CD4-positive, alpha-beta T cell (primary cell): Measurements from ENCODE around the gene SH2D1A. TPM values are rescaled to one million over a fixed set of nuclear protein-coding genes. Genes with fewer than 3 reads are reported as not detected.
"Not testable (repeated sequence)": the region's sequence is repeated elsewhere in the genome, so short reads cannot be mapped to it uniquely, and the experiment has no call there.

ENCODE experiments used
- ATAC-seq: fragments of 200-7000 bp; cut with Tn5 transposase; one replicate; pipeline ENCODE4 v1.10.0; 2022; ENCODE audit warnings: mild to moderate bottlenecking; ENCODE audit not compliant: poor library complexity
- CTCF ChIA-PET: fragments of 350-600 bp; sonication (Branson Sonifier 250); formaldehyde crosslinking; loops from one replicate; lab custom pipeline; 2021; ENCODE audit warnings: antibody characterized with exemption, inconsistent platforms; lab: Charles Lee
- POLR2A ChIA-PET: fragments of 350-600 bp; sonication (Branson Sonifier 250); formaldehyde crosslinking; loops from one replicate; lab custom pipeline; 2021; ENCODE audit warnings: antibody characterized with exemption, inconsistent platforms; lab: Charles Lee
- DNase-seq, 14 experiments: peaks; one replicate each; pipeline ENCODE4 v3.0.0-alpha.2; 2013 to 2020; ENCODE audit warnings: mixed read lengths in 2 of 14
- H3K27ac ChIP-seq, 2 donors: one replicate each; pipeline versions ENCODE4 v1.5.1 to v1.7.0; 2013; ENCODE audit warnings: low read length in 2 of 2, low read depth in 1 of 2, mild to moderate bottlenecking in 1 of 2
- H3K27me3 ChIP-seq, 2 experiments: 1 replicate in 1 of 2; 2 replicates in 1 of 2; pipeline versions ENCODE4 v1.6.1 to v1.7.0; 2013; ENCODE audit warnings: low read length in 2 of 2, control low read depth in 1 of 2, mild to moderate bottlenecking in 1 of 2, moderate library complexity in 1 of 2; ENCODE audit not compliant: insufficient read depth in 2 of 2, control insufficient read depth in 1 of 2
- H3K36me3 ChIP-seq: one replicate; pipeline ENCODE4 v1.6.1; 2013; ENCODE audit warnings: low read length, control low read depth; ENCODE audit not compliant: insufficient read depth
- H3K4me1 ChIP-seq: one replicate; pipeline ENCODE4 v1.6.1; 2013; ENCODE audit warnings: low read length, control low read depth; ENCODE audit not compliant: insufficient read depth
- H3K4me3 ChIP-seq: one replicate; pipeline ENCODE4 v1.5.1; 2013; ENCODE audit warnings: mild to moderate bottlenecking, low read length, moderate library complexity
- H3K9me3 ChIP-seq, 2 experiments: 1 replicate in 1 of 2; 2 replicates in 1 of 2; pipeline versions ENCODE4 v1.6.1 to v1.7.0; 2013; ENCODE audit warnings: low read length in 2 of 2, mild to moderate bottlenecking in 2 of 2, control low read depth in 1 of 2, moderate library complexity in 1 of 2; ENCODE audit not compliant: control insufficient read depth in 1 of 2, insufficient read depth in 1 of 2
- H3K27ac Mint-ChIP-seq: one replicate; pipeline ENCODE4 v1.8.0; 2020; ENCODE audit warnings: mixed read lengths
- H3K27me3 Mint-ChIP-seq: one replicate; pipeline ENCODE4 v1.8.0; 2021; ENCODE audit warnings: mixed read lengths
- H3K36me3 Mint-ChIP-seq: one replicate; pipeline ENCODE4 v1.8.0; 2021; ENCODE audit warnings: low read depth, mixed read lengths
- H3K4me1 Mint-ChIP-seq: one replicate; pipeline ENCODE4 v1.8.0; 2021; ENCODE audit warnings: low read depth, mixed read lengths
- H3K4me3 Mint-ChIP-seq: one replicate; pipeline ENCODE4 v1.8.0; 2020; ENCODE audit warnings: mild to moderate bottlenecking, mixed read lengths
- H3K9me3 Mint-ChIP-seq: one replicate; pipeline ENCODE4 v1.8.0; 2020; ENCODE audit warnings: mixed read lengths
- intact Hi-C, 2 experiments: fragments of 100-400 bp; cut with DNase I in 1 of 2; cut with micrococcal nuclease in 1 of 2; formaldehyde crosslinking; loops; one replicate each; pipeline versions ENCODE4 v1.15.1 to v1.9.0; 2023 to 2025; cut with DNase I, micrococcal nuclease
- total RNA-seq, 174 experiments: library from RNA in 2 of 174; stranded (reverse) in 2 of 174; gene quantifications; one replicate each; pipeline ENCODE4 v1.2.3 and lab custom pipeline; 2021 to 2026
- TF ChIP-seq, protein P1 (sequence below): fragments of 200-600 bp; IDR thresholded peaks from one replicate; pipeline ENCODE4 v1.8.0; 2022; ENCODE audit warnings: antibody characterized with exemption, mild to moderate bottlenecking

The SH2D1A gene
- total RNA-seq, 2 experiments from 2014 or later: 39.6 to 41.5 TPM

DNA sequence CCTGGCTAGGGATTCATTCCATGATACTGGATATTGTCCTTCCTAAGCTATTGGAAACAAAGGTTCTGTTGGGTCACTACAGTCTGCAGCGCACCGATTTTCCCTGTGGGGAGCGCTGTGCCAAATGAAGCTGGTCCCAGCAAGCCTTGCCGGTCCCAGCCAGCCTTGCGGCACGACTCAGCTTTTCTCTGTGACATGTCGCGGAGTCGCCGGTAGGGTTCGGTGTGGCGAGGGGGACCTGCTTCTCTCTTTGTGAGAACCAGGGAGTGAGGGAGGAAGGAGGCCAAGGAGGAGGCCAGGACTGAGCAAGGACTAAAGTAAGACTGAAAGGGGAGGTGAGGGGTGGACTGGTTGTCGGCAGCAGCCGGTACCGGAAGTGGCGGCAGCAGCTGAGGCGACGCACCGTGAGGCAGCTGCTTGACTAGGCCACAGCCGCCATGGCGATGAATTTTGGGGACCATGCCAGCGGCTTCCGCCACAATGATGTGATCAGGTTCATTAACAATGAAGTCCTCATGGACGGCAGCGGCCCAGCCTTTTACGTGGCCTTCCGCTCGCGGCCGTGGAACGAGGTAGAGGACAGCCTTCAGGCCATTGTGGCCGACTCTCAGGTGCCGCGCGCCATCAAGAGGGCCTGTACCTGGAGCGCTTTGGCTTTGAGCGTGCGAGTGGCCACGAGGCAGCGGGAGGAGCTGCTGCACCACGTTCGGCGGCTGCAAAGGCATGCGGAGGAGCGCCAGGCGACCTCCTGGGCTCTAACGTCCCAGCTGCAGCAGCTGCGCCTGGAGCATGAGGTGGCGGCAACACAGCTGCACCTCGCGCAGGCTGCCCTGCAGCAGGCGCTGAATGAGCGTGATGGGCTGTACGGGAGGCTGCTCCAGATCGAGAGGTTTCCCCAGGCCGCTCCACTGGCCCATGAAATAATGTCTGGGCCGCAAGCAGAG, 13.6 kb upstream of the SH2D1A start, which contains the start of gene TEX13D:
TSS of gene TEX13D (plus strand) at position 180 of the 944 bp plus-strand sequence. CDS start at position 438, 258 bp downstream.
- intact Hi-C loops: no loop called here
- Mint-ChIP-seq H3K9me3 (no peaks in the 10 kb centered on the region), H3K27ac (no peak within 1 kb of the TSS), H3K27me3 (no peaks in the 10 kb centered on the region), H3K4me3 (no peak within 1 kb of the TSS), H3K36me3 (no peaks in the 10 kb centered on the region), H3K4me1 (peaks cover 18% of the 10 kb centered on the region)
- Histone ChIP-seq H3K4me1 (no peaks in the 10 kb centered on the region), H3K4me3 (no peak within 1 kb of the TSS), H3K27me3 (no peaks in the 10 kb centered on the region), H3K36me3 (no peaks in the 10 kb centered on the region), H3K27ac (no peak within 1 kb of the TSS), H3K9me3 (peaks cover 0 to 7% of the 10 kb centered on the region in 2 experiments)
- ChIA-PET CTCF (no interaction called here), POLR2A (interaction anchor here (0.6 kb wide), 1 partner anchor 19 kb away, joined by 4 read pairs; no protein-coding TSS in a partner anchor)
- DNase-seq (no peak), ATAC-seq (no peak)
- TF ChIP-seq, protein P1, sequence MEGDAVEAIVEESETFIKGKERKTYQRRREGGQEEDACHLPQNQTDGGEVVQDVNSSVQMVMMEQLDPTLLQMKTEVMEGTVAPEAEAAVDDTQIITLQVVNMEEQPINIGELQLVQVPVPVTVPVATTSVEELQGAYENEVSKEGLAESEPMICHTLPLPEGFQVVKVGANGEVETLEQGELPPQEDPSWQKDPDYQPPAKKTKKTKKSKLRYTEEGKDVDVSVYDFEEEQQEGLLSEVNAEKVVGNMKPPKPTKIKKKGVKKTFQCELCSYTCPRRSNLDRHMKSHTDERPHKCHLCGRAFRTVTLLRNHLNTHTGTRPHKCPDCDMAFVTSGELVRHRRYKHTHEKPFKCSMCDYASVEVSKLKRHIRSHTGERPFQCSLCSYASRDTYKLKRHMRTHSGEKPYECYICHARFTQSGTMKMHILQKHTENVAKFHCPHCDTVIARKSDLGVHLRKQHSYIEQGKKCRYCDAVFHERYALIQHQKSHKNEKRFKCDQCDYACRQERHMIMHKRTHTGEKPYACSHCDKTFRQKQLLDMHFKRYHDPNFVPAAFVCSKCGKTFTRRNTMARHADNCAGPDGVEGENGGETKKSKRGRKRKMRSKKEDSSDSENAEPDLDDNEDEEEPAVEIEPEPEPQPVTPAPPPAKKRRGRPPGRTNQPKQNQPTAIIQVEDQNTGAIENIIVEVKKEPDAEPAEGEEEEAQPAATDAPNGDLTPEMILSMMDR: no peak

DNA sequence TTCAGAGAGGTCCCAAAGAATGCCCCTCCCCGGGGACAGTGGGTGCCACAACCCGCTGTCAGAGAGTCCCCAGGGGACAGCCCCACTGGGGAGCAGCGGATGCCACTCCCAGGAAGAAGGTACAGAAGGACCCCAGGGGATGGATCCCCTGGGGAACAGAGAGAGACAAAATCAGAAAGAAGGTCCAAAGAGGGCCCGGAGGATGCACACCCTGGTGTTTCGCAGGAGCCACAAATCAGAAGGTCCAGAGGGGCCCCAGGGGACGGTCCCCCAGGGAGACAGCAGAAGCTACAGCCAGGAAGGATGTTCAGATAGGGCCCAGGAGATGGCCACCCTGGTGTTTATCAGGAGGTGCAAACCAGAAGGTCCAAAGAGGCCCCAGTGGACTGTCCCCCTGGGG, 12.5 kb upstream of the SH2D1A start:
- Histone ChIP-seq H3K27ac (no peak overlapping the region), H3K27me3 (no peaks in the 10 kb centered on the region), H3K9me3 (peaks cover 0 to 7% of the 10 kb centered on the region in 2 experiments), H3K4me3 (no peak overlapping the region), H3K36me3 (no peaks in the 10 kb centered on the region), H3K4me1 (peaks cover 3% of the 10 kb centered on the region)
- ChIA-PET CTCF (no interaction called here), POLR2A (no interaction called here)
- TF ChIP-seq, protein P1: no peak
- H3K27ac Mint-ChIP-seq: no peak overlapping the region
- intact Hi-C loops: no loop called here
- ATAC-seq (no peak), DNase-seq (no peak)
- H3K9me3 Mint-ChIP-seq: no peaks in the 10 kb centered on the region
- no peak overlapping the region for H3K4me3 Mint-ChIP-seq
- H3K4me1 Mint-ChIP-seq: peaks cover 18% of the 10 kb centered on the region
- no peaks in the 10 kb centered on the region for H3K27me3 Mint-ChIP-seq
- H3K36me3 Mint-ChIP-seq: no peaks in the 10 kb centered on the region

DNA sequence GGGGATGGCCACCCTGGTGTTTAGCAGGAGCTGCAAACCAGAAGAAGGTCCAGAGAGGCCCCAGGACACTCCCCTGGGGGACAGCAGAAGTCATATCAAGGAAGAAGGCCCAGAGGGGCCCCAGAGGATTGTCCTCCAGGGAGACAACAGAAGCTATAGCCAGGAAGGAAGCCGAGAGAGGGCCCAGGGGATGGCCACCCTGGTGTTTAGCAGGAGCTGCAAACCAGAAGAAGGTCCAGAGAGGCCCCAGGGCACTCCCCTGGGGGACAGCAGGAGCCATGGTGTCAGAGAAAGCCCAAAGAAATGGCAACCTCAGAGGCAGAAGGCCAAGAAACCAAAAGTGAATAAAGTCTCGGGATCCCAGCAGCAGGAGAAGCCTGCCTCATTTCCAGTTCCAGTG, 11.8 kb upstream of the SH2D1A start:
- CTCF ChIA-PET, H3K27ac Mint-ChIP-seq, H3K27ac ChIP-seq, H3K36me3 ChIP-seq, H3K4me3 Mint-ChIP-seq, intact Hi-C loops, POLR2A ChIA-PET, H3K36me3 Mint-ChIP-seq, H3K9me3 ChIP-seq, H3K4me1 ChIP-seq, H3K9me3 Mint-ChIP-seq, H3K4me3 ChIP-seq, H3K27me3 ChIP-seq, H3K27me3 Mint-ChIP-seq, DNase-seq, ATAC-seq: not testable (repeated sequence)
- peaks cover 25% of the 10 kb centered on the region for H3K4me1 Mint-ChIP-seq
